ENCODE data around the gene GRWD1. TPM values are rescaled to one million over a fixed set of nuclear protein-coding genes. Genes with fewer than 3 reads are reported as not detected.

GRWD1 gene
- total RNA-seq (2014; rRNA removed; shearing (Covaris generic)): 38.9 and 55.4 TPM in 2 replicates

GRCh38 chr19:48445606-48446481 is at the start of gene GRWD1:
TSS of gene GRWD1 (plus strand) at chr19:48445983. CDS start at chr19:48446006, 23 bp downstream.
- DNase-seq (ENCODE audit: low spot score): peak; percentile 90

GRCh38 chr19:48396016-48396823 is 49.6 kb upstream of the GRWD1 start:
- no peak for DNase-seq (ENCODE audit: low spot score)

GRCh38 chr19:48396824-48397176 is 49.0 kb upstream of the GRWD1 start:
- no peak for DNase-seq (ENCODE audit: low spot score)

DNA sequence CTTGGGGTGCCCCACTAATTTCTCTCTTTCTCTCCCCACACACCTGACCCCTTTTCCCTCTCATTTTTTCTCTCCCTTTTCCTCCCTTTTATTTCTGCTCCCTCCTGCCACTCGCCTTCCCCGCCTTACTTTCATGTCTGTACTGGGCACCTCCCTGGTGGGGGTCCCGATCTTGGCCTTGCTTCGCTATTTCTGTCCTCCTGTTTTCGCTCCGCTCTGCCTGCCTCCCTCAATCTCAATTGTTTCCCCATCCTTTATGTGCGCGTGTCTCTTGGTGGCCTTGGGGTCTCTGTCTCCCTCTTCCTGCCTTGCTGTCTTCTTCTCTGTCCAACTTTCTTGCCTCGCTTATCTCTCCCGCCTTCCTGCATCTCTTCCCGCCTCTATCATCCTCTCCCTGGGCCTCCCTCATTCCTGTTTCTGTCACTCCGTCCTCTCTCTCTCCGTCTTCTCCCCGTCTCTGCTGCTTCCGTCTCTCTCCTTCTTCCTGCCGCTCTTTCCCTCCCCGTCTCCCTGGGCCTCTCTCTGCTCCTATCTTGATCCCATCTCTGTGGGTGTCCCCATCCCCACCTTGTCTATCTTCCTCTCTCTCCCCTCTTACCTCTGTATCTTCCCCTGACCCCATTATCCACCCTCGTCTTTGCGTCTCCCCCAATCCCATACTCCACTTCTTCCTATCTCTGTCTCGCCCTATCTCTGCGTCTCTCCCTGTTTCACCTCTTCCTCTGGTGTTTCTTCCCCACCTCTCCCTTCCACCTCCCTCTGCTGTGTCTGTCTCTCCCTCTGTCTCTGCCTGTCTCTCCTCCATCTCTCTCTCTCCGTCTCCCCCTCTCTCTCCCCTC is 48.3 kb upstream of the GRWD1 start:
- no peak for DNase-seq (ENCODE audit: low spot score)

DNA sequence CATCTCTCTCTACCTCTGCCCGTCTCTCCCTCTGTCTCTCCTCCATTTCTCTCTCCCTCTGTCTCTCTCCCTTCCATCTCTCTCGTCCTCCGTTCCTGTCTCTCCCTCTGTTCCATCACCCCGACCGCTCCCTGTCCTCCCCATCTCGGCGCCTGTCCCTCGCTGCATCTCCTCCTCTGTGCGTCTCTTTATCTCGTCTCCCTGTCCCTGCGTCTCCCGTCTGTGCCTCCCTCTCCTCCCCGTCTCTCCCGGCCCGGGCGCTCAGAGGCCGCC is 47.7 kb upstream of the GRWD1 start:
- DNase-seq (ENCODE audit: low spot score): no peak

- no peak for DNase-seq (ENCODE audit: low spot score)
Measured at GRCh38 chr19:48398375-48399235, 47.2 kb upstream of the GRWD1 start.

- peak; percentile 55 for DNase-seq (ENCODE audit: low spot score)
Measured at GRCh38 chr19:48400018-48400742, 45.6 kb upstream of the GRWD1 start.

GRCh38 chr19:48401287-48401686 is 44.5 kb upstream of the GRWD1 start:
- no peak for DNase-seq (ENCODE audit: low spot score)

DNA sequence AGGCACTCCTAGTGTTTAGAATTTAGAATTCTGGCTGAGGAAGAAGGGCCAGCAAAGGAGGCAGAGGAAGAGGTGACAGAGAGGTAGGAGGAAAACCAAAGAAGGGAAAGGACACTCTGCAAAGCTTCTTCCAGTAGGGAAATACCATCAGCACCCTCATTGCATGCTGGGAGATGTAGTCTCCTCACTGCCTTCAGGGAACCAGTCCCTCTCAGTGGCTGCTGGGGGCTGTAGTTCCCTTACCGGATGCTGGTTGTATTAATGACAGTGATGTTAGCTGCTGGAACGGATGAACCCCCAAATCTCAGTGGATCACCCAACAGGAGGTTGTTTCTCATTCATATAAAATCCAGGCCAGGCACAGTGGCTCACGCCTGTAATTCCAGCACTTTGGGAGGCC is 42.2 kb upstream of the GRWD1 start:
- peak; percentile 67 for DNase-seq (ENCODE audit: low spot score)

- DNase-seq (ENCODE audit: low spot score): no peak
Measured at GRCh38 chr19:48405010-48405659, 40.6 kb upstream of the GRWD1 start.

DNA sequence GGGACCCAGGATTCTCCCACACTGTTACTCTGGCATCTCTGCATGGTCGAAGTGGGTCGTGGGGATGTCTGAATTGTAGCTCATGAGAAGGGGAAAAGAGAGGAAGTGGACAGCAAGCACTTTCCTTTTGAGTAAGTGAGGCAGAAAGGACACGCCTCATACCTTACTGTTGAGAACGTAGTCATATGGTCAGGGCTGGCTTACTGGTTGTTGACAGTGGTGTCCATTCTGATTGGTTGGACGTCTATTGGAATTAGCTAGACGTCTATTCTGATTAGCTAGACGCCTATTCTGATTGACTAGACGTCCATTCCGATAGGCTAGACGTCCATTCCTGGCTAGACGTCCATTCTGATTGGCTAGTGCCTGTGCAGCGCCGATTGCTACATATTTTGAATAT is 39.9 kb upstream of the GRWD1 start:
- peak; percentile 31 for DNase-seq (ENCODE audit: low spot score)

- peak; percentile 20 for DNase-seq (ENCODE audit: low spot score)
Measured at GRCh38 chr19:48413879-48414587, 31.8 kb upstream of the GRWD1 start.

DNA sequence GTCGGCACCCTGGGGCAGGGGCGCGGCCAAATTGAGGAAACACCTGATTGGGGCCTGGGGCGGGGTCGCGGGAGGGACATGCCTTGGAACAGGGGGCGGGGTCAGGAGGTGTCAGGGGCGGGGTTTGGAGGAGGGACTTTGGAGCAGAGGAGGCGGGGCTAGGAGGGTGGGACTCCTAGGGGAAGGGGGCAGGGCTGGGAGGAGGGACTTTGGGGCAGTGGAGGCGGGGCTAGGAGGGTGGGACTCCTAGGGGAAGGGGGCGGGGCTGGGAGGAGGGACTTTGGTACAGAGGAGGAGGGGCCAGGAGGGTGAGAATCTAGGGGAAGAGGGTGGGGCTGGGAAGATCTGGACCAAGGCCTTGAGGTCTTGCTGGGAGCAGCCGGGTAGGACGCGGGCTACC is 30.4 kb upstream of the GRWD1 start:
- peak; percentile 37 for DNase-seq (ENCODE audit: low spot score)

DNA sequence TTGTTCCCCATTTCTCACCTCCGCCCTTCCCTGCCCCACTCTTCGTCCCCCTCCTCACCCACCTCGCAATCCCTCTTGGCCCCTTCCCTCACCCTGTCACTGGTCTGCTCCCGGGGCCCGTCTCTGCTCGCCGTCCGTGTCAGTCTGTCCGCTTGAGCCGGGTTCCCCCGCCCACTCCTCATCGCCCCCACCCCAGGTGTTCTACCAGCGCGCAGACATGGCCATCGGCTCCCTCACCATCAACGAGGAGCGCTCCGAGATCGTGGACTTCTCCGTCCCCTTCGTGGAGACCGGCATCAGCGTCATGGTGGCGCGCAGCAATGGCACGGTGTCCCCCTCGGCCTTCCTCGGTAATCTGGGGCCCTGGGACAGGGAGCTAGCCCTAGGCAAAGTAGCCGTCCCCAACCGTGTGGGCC is 30.0 kb upstream of the GRWD1 start:
- DNase-seq (ENCODE audit: low spot score): no peak

- DNase-seq (ENCODE audit: low spot score): no peak
Measured at GRCh38 chr19:48417421-48417820, 28.4 kb upstream of the GRWD1 start.

DNA sequence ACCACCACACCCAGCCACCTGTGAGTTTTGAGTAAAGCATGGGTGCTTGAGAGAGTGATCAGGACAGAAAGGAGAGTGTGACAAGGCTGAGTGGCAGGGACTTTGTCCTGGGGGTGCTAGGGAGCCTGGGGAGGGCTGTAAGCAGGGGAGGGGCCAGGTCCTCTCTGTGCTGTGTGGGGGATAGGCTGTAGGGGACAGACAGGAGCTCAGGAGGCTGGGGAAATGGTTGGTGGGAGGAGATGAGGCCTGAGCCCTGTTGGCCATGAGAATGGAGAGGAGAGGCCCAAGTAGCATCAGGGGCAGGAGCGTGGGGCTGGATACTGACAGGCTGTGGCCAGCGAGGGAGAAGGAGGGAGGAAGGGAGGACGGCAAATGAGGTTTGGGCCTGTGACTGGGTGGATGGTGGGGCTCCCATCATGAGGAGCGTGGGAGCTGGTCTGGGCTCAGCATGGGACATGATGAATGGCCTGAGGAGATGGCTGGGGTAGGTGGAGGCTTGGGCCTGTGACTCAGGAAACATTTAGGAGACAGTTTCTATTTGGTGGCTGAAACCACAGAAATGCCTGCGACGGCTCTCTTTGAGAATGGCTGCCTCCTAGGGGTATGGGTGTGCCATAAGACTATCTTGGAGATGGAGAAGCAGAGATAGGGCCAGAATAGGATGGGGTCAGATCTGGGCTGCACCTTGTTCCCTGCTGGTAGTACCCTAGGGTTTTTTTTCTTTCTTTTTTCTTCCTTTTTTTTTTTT is 27.3 kb upstream of the GRWD1 start:
- DNase-seq (ENCODE audit: low spot score): peak; percentile 69

DNA sequence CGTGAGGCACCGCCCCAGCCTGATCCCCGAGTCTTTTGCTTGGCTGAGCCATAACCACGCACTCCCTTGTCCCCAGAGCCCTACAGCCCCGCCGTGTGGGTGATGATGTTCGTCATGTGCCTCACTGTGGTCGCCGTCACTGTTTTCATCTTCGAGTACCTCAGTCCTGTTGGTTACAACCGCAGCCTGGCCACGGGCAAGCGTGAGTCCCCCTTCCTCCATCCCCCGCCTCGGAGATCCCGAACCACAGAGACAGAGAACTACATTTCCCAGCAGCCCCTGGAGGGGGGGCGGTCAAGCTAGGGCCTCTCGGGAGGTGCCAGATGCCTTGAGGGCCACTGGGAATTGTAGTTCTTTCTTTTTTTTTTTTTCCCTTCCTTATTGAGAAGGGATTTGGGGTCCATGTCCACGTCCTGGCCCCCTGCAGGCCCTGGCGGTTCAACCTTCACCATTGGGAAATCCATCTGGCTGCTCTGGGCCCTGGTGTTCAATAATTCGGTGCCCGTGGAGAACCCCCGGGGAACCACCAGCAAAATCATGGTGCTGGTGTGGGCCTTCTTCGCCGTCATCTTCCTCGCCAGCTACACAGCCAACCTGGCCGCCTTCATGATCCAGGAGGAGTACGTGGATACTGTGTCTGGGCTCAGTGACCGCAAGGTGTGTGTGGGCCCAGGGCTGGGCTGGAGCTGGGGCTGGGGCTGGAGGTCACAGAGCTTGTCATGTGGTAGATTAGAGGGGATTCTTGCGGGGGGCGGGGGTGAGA is 26.4 kb upstream of the GRWD1 start:
- DNase-seq (ENCODE audit: low spot score): peak; percentile 40

DNA sequence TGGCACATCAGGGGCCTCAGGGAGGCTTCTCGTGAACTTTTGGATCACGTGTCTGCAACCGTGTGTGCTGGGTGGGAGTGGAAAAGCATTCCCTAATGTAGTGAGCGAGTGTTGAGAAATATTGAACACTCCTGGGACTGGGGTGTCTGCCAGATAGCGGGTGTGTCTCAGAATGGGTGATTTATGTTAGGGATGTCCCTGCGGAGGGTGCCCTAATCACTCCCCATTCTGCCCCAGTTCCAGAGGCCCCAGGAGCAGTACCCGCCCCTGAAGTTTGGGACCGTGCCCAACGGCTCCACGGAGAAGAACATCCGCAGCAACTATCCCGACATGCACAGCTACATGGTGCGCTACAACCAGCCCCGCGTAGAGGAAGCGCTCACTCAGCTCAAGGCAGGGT is 24.2 kb upstream of the GRWD1 start:
- DNase-seq (ENCODE audit: low spot score): no peak
